ENCODE results near the gene CNTN1. TPM values are rescaled to one million over a fixed set of nuclear protein-coding genes. Genes with fewer than 3 reads are reported as not detected.

The CNTN1 gene
- total RNA-seq, 1 experiment from 2014 or later, result 6.5 TPM

DNA sequence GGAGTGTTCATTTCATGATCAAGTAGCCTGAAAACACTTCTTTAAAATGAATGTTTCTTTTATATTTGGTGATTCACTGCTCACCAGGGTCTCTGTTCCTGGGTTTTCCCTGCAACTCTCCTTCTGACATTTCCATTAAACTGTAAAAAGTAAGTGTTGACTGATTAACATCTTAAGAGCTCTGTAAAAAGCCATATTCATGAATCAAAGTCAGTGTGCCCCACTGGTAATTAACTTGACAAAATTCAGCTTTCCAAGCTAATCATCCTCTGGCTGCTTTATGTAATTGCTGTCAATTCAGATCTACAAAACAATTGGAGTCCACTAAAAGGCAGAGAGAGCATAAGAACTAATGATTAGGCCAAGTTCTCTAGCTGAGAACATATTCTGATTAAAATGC, 41.6 kb downstream of the CNTN1 start:
- Histone ChIP-seq H2AK5ac (ENCODE audit: insufficient read length, low read length) (no peak overlapping the region), H4K20me1 (ENCODE audit: control insufficient read depth, insufficient read depth, insufficient read length) (no peaks in the 10 kb centered on the region), H4K8ac (replicated peaks; ENCODE audit: insufficient read length, low read depth, low read length) (no peak overlapping the region), H3T11ph (ENCODE audit: low read length) (no peak overlapping the region), H2BK15ac (ENCODE audit: low read depth, low read length) (no peak overlapping the region), H3K18ac (ENCODE audit: insufficient read length, low read depth, low read length) (no peak overlapping the region), H3K9ac (ENCODE audit: extremely low read depth, insufficient read length, low read length) (no peak overlapping the region), H2BK20ac (ENCODE audit: low read depth, low read length, poor library complexity, severe bottlenecking) (no peak overlapping the region), H3K23me2 (ENCODE audit: insufficient read length, low read depth, low read length, poor library complexity, severe bottlenecking) (no peaks in the 10 kb centered on the region), H3K79me2 (ENCODE audit: insufficient read depth, low read length) (no peaks in the 10 kb centered on the region), H2BK12ac (ENCODE audit: insufficient read length, low read depth, low read length) (no peak overlapping the region), H3K56ac (ENCODE audit: insufficient read length, low read depth, low read length) (no peak overlapping the region), H2BK5ac (ENCODE audit: insufficient read length, low read length) (no peak overlapping the region), H3K23ac (ENCODE audit: insufficient read length, low read depth, low read length) (no peak overlapping the region), H3K27ac (ENCODE audit: insufficient read length, low read depth, low read length) (no peak overlapping the region), H3K4me1 (ENCODE audit: insufficient read depth, low read length) (no peaks in the 10 kb centered on the region; the same call in 1 of the 2 replicates), H2AFZ (ENCODE audit: low read length) (no peak overlapping the region), H4K91ac (ENCODE audit: insufficient read length, low read depth, low read length) (no peak overlapping the region), H3K4me2 (ENCODE audit: insufficient read depth, insufficient read length, low read length) (peak overlapping the region; percentile 9), H3K9me3 (ENCODE audit: control insufficient read depth, low read depth, low read length) (no peaks in the 10 kb centered on the region), H3K79me1 (ENCODE audit: insufficient read depth, low read depth, low read length, poor library complexity, severe bottlenecking) (no peaks in the 10 kb centered on the region), H2BK120ac (ENCODE audit: low read depth, low read length, poor library complexity, severe bottlenecking) (no peak overlapping the region), H4K5ac (ENCODE audit: insufficient read length, low read depth, low read length) (no peak overlapping the region), H3K4ac (ENCODE audit: low read depth, low read length) (no peak overlapping the region), H3K27me3 (ENCODE audit: insufficient read depth, low read length) (no peaks in the 10 kb centered on the region), H3K14ac (ENCODE audit: insufficient read depth, low read length) (no peak overlapping the region)
- peaks cover 25 to 33% of the 10 kb centered on the region in 2 experiments for H3K4me1 Mint-ChIP-seq
- no peaks in the 10 kb centered on the region for H3K9me3 Mint-ChIP-seq
- no peak for DNase-seq
- TF ChIP-seq, protein P1, sequence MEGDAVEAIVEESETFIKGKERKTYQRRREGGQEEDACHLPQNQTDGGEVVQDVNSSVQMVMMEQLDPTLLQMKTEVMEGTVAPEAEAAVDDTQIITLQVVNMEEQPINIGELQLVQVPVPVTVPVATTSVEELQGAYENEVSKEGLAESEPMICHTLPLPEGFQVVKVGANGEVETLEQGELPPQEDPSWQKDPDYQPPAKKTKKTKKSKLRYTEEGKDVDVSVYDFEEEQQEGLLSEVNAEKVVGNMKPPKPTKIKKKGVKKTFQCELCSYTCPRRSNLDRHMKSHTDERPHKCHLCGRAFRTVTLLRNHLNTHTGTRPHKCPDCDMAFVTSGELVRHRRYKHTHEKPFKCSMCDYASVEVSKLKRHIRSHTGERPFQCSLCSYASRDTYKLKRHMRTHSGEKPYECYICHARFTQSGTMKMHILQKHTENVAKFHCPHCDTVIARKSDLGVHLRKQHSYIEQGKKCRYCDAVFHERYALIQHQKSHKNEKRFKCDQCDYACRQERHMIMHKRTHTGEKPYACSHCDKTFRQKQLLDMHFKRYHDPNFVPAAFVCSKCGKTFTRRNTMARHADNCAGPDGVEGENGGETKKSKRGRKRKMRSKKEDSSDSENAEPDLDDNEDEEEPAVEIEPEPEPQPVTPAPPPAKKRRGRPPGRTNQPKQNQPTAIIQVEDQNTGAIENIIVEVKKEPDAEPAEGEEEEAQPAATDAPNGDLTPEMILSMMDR (conservative IDR thresholded peaks at IDR 0.05), result no peak
- H3K4me3 Mint-ChIP-seq, result peak overlapping the region in 1 of 2 experiments; percentile 52; a peak in 1 of 5 replicates
- H3K27ac Mint-ChIP-seq, result peak overlapping the region in 2 of 3 experiments; percentile 81 to 91; a peak in 5 of 7 replicates
- no peaks in the 10 kb centered on the region for H3K36me3 Mint-ChIP-seq (ENCODE audit: insufficient read depth in 1 of 3, low read depth in 3 of 3)
- no peaks in the 10 kb centered on the region for H3K27me3 Mint-ChIP-seq (ENCODE audit: low read depth)

All from H9 (cell line).